H4 (cell line): ENCODE measurements around the gene SLC12A4. TPM values are rescaled to one million over a fixed set of nuclear protein-coding genes. Genes with fewer than 3 reads are reported as not detected.
"Not testable (repeated sequence)": the region's sequence is repeated elsewhere in the genome, so short reads cannot be mapped to it uniquely, and the experiment has no call there.

Experiments used
- DNase-seq: peaks from one replicate; pipeline ENCODE4 v3.0.0-alpha.2; 2015; ENCODE audit warnings: low spot score
- total RNA-seq: library from RNA; depleted of rRNA; stranded (reverse); fragments of >200 nt; shearing (Covaris generic); gene quantifications from 2 replicates; pipeline ENCODE4 v1.2.3, GENCODE V29; 2014; rRNA removed

SLC12A4 gene
- total RNA-seq, result 9.3 and 13.9 TPM in 2 replicates

GRCh38 chr16:67968400-67969253 lies at the start of gene SLC12A4:
Gene SLC12A4 (minus strand): TSS chr16:67968637. CDS start chr16:67968553, 84 bp downstream.
- DNase-seq, result peak; percentile 45

GRCh38 chr16:68015681-68016080 lies 47.2 kb upstream of the SLC12A4 start, which contains the start of gene DPEP2NB:
Gene DPEP2NB (minus strand): TSS chr16:68015911. CDS start chr16:68015770, 141 bp downstream.
- DNase-seq, result no peak

GRCh38 chr16:68013440-68013839 lies 45.0 kb upstream of the SLC12A4 start:
- no peak for DNase-seq

GRCh38 chr16:68009872-68010271 lies 41.4 kb upstream of the SLC12A4 start:
- not testable (repeated sequence) for DNase-seq

- DNase-seq, result no peak
Observed at GRCh38 chr16:68009157-68009735, 40.8 kb upstream of the SLC12A4 start.

- DNase-seq, result no peak
Observed at GRCh38 chr16:68005786-68006286, 37.4 kb upstream of the SLC12A4 start.

- no peak for DNase-seq
Observed at GRCh38 chr16:68005211-68005610, 36.8 kb upstream of the SLC12A4 start.

- no peak for DNase-seq
Observed at GRCh38 chr16:68003031-68003430, 34.6 kb upstream of the SLC12A4 start.

- DNase-seq, result no peak
Observed at GRCh38 chr16:68000450-68000849, 32.0 kb upstream of the SLC12A4 start.

GRCh38 chr16:67999985-68000384 lies 31.5 kb upstream of the SLC12A4 start:
- no peak for DNase-seq

GRCh38 chr16:67998779-67999688 lies 30.6 kb upstream of the SLC12A4 start, which contains the start of gene DPEP2:
Gene DPEP2 (minus strand): TSS chr16:67999484. CDS start chr16:67993212, 6,272 bp downstream.
- DNase-seq, result not testable (repeated sequence)

- not testable (repeated sequence) for DNase-seq
Observed at GRCh38 chr16:67998231-67998778, 29.9 kb upstream of the SLC12A4 start.

- no peak for DNase-seq
Observed at GRCh38 chr16:67996666-67997065, 28.2 kb upstream of the SLC12A4 start.

- DNase-seq, result no peak
Observed at GRCh38 chr16:67995423-67995822, 27.0 kb upstream of the SLC12A4 start.

GRCh38 chr16:67994040-67994408 lies 25.6 kb upstream of the SLC12A4 start:
- DNase-seq, result not testable (repeated sequence)

GRCh38 chr16:67993207-67994039 lies 25.0 kb upstream of the SLC12A4 start:
- DNase-seq, result peak; percentile 32

- DNase-seq, result no peak
Observed at GRCh38 chr16:67992661-67993206, 24.3 kb upstream of the SLC12A4 start.

- DNase-seq, result no peak
Observed at GRCh38 chr16:67990018-67990386, 21.6 kb upstream of the SLC12A4 start.

- DNase-seq, result no peak
Observed at GRCh38 chr16:67989322-67990017, 21.0 kb upstream of the SLC12A4 start.

- DNase-seq, result no peak
Observed at GRCh38 chr16:67988675-67989074, 20.2 kb upstream of the SLC12A4 start.
